ENCODE measurements around the gene PHLPP2.

GRCh38 chr16:71625113-71625850, 99.2 kb downstream of the PHLPP2 start:
- no peak for TF ChIP-seq CTCF (conservative IDR thresholded peaks at IDR 0.05 in 1 of 2, IDR thresholded peaks at IDR 0.05 in 1 of 2; ENCODE audit: low read depth in 1 of 2, low read length in 2 of 2)
- no peak for TF ChIP-seq EZH2 (IDR thresholded peaks at IDR 0.05; ENCODE audit: low read length, missing control alignments)
